Stomach smooth muscle (tissue), 2 donors: ENCODE data around the gene FBXL19.
A peak's percentile ranks its signal among the peaks of the same experiment; 100 is the strongest.

Experiments used
- H3K27ac ChIP-seq: one replicate; pipeline ENCODE4 v1.7.0; 2013; ENCODE audit warnings: mild to moderate bottlenecking, low read length, inconsistent platforms
- H3K27me3 ChIP-seq, 2 donors: one replicate each; pipeline ENCODE4 v1.7.0; 2013; ENCODE audit warnings: low read length in 2 of 2; ENCODE audit not compliant: insufficient read depth in 2 of 2, control insufficient read depth in 1 of 2
- H3K36me3 ChIP-seq, 2 donors: one replicate each; pipeline ENCODE4 v1.7.0; 2013; ENCODE audit warnings: low read length in 2 of 2; ENCODE audit not compliant: control insufficient read depth in 2 of 2, insufficient read depth in 2 of 2
- H3K4me1 ChIP-seq: one replicate; pipeline ENCODE4 v1.7.0; 2013; ENCODE audit warnings: low read length; ENCODE audit not compliant: control insufficient read depth, insufficient read depth
- H3K4me3 ChIP-seq, 2 donors: one replicate each; pipeline ENCODE4 v1.7.0; 2013; ENCODE audit warnings: low read length in 2 of 2
- H3K9ac ChIP-seq, 2 donors: one replicate each; pipeline ENCODE4 v1.7.0; 2013; ENCODE audit warnings: low read length in 2 of 2, mild to moderate bottlenecking in 1 of 2
- H3K9me3 ChIP-seq, 2 donors: one replicate each; pipeline ENCODE4 v1.7.0; 2013; ENCODE audit warnings: low read length in 2 of 2; ENCODE audit not compliant: control insufficient read depth in 2 of 2
- donor health status: healthy.
- donor health status: Pancreatic carcinoma.

The FBXL19 gene

GRCh38 chr16:30982548-30983288 is 59.3 kb downstream of the FBXL19 start:
- peaks cover 13% of the 10 kb centered on the region for H3K4me1 ChIP-seq
- H3K36me3 ChIP-seq, result peaks cover 20 to 34% of the 10 kb centered on the region in 2 donors
- H3K27ac ChIP-seq, result no peak overlapping the region
- H3K9me3 ChIP-seq, result no peaks in the 10 kb centered on the region
- H3K27me3 ChIP-seq, result no peaks in the 10 kb centered on the region
- H3K9ac ChIP-seq, result no peak overlapping the region
- no peak overlapping the region for H3K4me3 ChIP-seq

DNA sequence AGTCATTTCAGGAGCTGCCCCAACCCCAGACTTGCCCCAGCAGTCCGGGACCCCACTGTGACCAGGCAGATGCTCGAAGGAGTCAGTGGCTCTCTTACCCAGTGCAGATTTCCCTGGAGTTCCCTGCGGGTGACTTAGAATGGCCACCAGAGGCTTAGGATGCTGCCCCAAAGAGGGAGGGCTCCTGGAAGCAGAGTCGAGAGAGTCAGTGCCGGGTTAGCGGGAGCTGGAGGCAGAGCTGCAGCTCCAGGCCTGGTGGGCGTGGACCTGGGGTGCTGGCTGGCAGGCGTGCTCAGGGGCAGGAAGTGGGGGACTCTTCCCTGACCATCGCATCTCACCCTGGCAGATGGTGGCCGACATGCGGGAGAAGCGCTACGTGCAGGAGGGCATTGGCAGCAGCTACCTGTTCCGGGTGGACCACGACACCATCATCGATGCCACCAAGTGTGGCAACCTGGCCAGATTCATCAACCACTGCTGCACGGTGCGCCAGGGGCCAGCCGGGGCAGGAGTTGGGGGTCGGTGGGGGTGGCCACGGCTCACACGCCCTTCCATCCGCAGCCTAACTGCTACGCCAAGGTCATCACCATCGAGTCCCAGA is 60.0 kb downstream of the FBXL19 start:
- Histone ChIP-seq H3K9me3 (no peaks in the 10 kb centered on the region), H3K4me3 (no peak overlapping the region), H3K27me3 (no peaks in the 10 kb centered on the region), H3K27ac (no peak overlapping the region), H3K36me3 (peaks cover 20 to 32% of the 10 kb centered on the region in 2 donors), H3K4me1 (peaks cover 13% of the 10 kb centered on the region), H3K9ac (no peak overlapping the region)

DNA sequence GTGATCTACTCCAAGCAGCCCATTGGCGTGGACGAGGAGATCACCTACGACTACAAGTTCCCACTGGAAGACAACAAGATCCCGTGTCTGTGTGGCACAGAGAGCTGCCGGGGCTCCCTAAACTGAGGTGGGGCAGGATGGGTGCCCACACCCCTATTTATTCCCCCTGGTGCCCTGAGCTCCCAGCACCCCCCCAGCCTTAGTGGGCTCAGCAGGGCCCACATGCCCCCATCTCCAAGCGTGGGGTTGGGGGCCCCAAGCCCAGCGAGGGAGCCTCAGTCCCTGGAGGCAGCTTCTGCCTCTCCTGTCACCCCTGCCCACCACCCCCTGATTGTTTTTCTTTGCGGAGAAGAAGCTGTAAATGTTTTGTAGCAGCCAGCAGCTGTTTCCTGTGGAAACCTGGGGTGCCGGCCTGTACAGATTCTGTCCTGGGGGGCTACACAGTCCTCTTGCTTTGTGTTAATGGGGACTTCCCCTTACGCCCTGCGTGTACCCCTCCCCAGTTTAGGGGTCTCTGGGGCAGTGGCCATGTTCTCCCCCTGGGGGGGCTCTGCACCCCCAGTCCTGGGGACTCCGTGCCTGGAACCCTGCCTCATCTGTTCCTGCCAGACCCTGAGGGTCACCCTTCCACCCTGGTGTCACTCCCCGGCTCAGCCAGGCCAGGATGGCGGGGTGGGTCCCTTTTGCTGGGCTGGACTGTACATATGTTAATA is 60.7 kb downstream of the FBXL19 start:
- no peak overlapping the region for H3K4me3 ChIP-seq
- H3K4me1 ChIP-seq, result peaks cover 13% of the 10 kb centered on the region
- H3K27ac ChIP-seq, result no peak overlapping the region
- H3K9ac ChIP-seq, result no peak overlapping the region
- peaks cover 17 to 29% of the 10 kb centered on the region in 2 donors for H3K36me3 ChIP-seq
- no peaks in the 10 kb centered on the region for H3K9me3 ChIP-seq
- H3K27me3 ChIP-seq, result no peaks in the 10 kb centered on the region

DNA sequence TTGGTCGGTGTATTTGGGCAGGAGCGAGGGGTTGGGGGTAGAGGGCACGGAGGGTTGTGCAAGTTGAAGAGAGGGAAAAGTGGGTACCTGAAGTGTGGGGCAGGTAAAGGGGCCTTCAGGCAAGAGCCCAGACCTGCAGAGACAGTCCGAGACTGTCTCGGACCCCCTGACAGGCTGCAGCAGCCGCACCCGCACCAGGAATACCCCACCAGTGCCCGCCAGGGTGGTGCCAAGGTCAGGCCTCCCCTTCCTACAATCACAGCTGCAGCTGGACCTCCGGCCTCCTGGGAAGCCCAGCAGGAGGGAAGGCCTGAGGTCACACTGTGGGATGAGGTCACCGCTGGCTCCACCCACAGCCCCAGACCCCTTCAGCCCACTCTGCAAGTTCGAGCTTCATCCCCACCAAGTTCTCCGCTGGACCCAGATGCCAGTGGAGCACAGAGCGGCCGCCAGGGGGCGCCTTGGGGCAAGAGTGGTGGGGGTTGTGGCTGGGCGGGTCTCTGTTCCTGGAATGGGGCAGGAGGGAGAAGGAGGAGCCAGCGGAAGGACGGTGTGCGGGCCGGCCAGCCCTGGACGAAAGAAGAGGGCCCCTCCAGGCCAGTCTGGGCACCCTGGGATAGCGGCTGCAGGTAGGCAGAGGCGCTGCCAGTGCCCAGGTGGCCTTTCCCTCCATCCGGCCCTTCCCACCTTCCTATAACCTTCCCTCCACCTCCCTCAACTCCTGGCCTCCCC is 61.5 kb downstream of the FBXL19 start, which contains the start of gene HSD3B7:
Gene HSD3B7, plus strand, starts transcription at position 539 of the 732 bp plus-strand sequence. CDS start 452 bp downstream, outside the sequence.
- Histone ChIP-seq H3K27me3 (no peaks in the 10 kb centered on the region), H3K4me1 (peaks cover 13% of the 10 kb centered on the region), H3K27ac (no peak within 1 kb of the TSS), H3K9ac (peak within 1 kb of the TSS; percentile 43 to 71), H3K36me3 (peaks cover 17 to 26% of the 10 kb centered on the region in 2 donors), H3K4me3 (peak within 1 kb of the TSS; percentile 61 to 76), H3K9me3 (no peaks in the 10 kb centered on the region)

DNA sequence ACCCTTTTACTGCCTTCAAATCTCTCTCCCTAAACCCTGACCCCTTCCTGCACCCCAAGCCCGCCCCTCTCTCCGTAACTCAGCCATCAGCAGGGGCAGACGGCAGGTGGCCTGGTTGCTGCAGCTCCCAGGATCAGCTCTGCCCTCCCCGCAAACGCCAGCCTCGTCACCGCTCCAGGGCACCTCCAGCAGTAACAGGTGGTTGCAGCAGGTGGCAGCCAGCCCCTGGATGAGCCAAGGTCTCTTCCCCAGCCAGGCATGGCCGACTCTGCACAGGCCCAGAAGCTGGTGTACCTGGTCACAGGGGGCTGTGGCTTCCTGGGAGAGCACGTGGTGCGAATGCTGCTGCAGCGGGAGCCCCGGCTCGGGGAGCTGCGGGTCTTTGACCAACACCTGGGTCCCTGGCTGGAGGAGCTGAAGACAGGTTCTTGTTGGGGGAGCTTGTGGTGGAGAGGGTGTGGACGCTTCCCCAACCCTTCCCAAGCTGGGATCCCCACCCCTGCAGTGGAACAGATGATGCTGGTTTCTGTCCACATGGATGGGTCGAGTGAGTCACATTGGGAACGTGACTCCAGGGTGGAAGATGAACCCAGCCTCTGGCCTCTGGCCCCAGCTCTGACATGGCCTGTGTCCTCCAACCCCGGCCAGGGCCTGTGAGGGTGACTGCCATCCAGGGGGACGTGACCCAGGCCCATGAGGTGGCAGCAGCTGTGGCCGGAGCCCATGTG is 62.2 kb downstream of the FBXL19 start:
- Histone ChIP-seq H3K27ac (no peak overlapping the region), H3K9ac (peak overlapping the region; percentile 43 to 71), H3K4me1 (peaks cover 13% of the 10 kb centered on the region), H3K36me3 (peaks cover 12 to 21% of the 10 kb centered on the region in 2 donors), H3K27me3 (peaks cover 0 to 2% of the 10 kb centered on the region in 2 donors), H3K4me3 (peak overlapping the region; percentile 61 to 76), H3K9me3 (no peaks in the 10 kb centered on the region)

- Histone ChIP-seq H3K27ac (no peak overlapping the region), H3K9me3 (no peaks in the 10 kb centered on the region), H3K9ac (no peak overlapping the region), H3K36me3 (peaks cover 7 to 18% of the 10 kb centered on the region in 2 donors), H3K4me1 (peaks cover 13% of the 10 kb centered on the region), H3K4me3 (peak overlapping the region in 1 of 2 donors; percentile 76), H3K27me3 (peaks cover 0 to 2% of the 10 kb centered on the region in 2 donors)
Observed at GRCh38 chr16:30986129-30986991, 63.0 kb downstream of the FBXL19 start.

GRCh38 chr16:30987581-30988190 is 64.3 kb downstream of the FBXL19 start:
- Histone ChIP-seq H3K36me3 (peaks cover 7 to 9% of the 10 kb centered on the region in 2 donors), H3K27me3 (peaks cover 0 to 2% of the 10 kb centered on the region in 2 donors), H3K27ac (no peak overlapping the region), H3K4me1 (peaks cover 13% of the 10 kb centered on the region), H3K9ac (no peak overlapping the region), H3K4me3 (no peak overlapping the region), H3K9me3 (no peaks in the 10 kb centered on the region)

DNA sequence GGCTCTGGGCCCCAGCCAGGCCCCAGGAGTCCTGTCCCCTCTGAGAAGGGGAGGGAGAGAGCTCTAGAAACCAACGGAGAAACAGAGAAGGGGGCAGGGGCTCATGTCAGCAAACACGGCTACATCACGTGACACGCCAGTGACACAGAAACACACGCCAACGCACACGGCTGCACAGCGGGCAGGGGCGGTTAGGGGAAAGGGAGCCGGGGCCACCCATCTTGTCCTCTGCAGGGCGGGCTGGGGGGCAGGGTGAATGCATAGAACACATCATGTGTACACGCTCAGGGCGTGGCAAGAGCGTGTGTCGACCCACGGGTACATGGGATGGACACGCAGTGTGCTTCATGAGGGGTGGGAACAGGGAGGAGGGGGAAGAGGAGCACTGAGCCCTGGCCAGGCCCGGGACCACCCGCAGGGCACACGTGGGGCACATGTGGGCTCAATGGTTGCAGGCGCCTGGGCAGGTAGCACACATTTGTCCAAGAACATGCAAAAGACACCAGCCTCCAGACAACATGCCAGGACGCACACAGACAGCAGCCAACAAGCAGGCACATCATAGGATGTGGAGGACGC is 66.2 kb downstream of the FBXL19 start:
- Histone ChIP-seq H3K9me3 (no peaks in the 10 kb centered on the region), H3K36me3 (no peaks in the 10 kb centered on the region), H3K9ac (no peak overlapping the region), H3K4me3 (no peak overlapping the region), H3K27me3 (peaks cover 0 to 2% of the 10 kb centered on the region in 2 donors), H3K4me1 (peaks cover 13% of the 10 kb centered on the region), H3K27ac (no peak overlapping the region)

- Histone ChIP-seq H3K4me1 (peaks cover 11% of the 10 kb centered on the region), H3K9ac (no peak overlapping the region), H3K27me3 (peaks cover 0 to 2% of the 10 kb centered on the region in 2 donors), H3K36me3 (no peaks in the 10 kb centered on the region), H3K27ac (no peak overlapping the region), H3K9me3 (no peaks in the 10 kb centered on the region), H3K4me3 (no peak overlapping the region)
Observed at GRCh38 chr16:30990105-30990504, 66.7 kb downstream of the FBXL19 start.
